Small intestine (tissue), 7 donors: Measurements from ENCODE around the gene AQP6. TPM values are rescaled to one million over a fixed set of nuclear protein-coding genes. Genes with fewer than 3 reads are reported as not detected.

Experiments used
- DNase-seq, 2 donors: peaks; one replicate each; pipeline versions ENCODE4 v3.0.0 to v3.0.0-alpha.2; 2013
- FAIRE-seq: peaks from 2 replicates; lab custom pipeline; 2012; peaks lifted over from hg19 to GRCh38; lab: Jason Lieb, UNC
- H3K27ac ChIP-seq, 3 donors: one replicate each; pipeline ENCODE4 v1.5.1; 2013; ENCODE audit warnings: low read length in 2 of 3, mild to moderate bottlenecking in 2 of 3, control low read depth in 1 of 3, inconsistent platforms in 1 of 3, low read depth in 1 of 3, moderate library complexity in 1 of 3
- H3K27me3 ChIP-seq, 3 donors: one replicate each; pipeline ENCODE4 v1.6.1; 2013; ENCODE audit warnings: low read length in 3 of 3, inconsistent platforms in 1 of 3; ENCODE audit not compliant: control insufficient read depth in 3 of 3, insufficient read depth in 3 of 3
- H3K36me3 ChIP-seq, 3 donors: one replicate each; pipeline ENCODE4 v1.6.1; 2013; ENCODE audit warnings: low read length in 3 of 3, inconsistent platforms in 1 of 3, low read depth in 1 of 3, mild to moderate bottlenecking in 1 of 3, moderate library complexity in 1 of 3; ENCODE audit not compliant: control insufficient read depth in 3 of 3, insufficient read depth in 2 of 3
- H3K4me1 ChIP-seq, 3 donors: one replicate each; pipeline ENCODE4 v1.6.1; 2013; ENCODE audit warnings: low read length in 2 of 3, inconsistent platforms in 1 of 3, low read depth in 1 of 3, mild to moderate bottlenecking in 1 of 3, moderate library complexity in 1 of 3; ENCODE audit not compliant: control insufficient read depth in 3 of 3, insufficient read depth in 2 of 3
- H3K4me3 ChIP-seq, 3 donors: one replicate each; pipeline ENCODE4 v1.5.1; 2013; ENCODE audit warnings: low read length in 3 of 3, control low read depth in 1 of 3, inconsistent platforms in 1 of 3, low read depth in 1 of 3, mild to moderate bottlenecking in 1 of 3, moderate library complexity in 1 of 3
- H3K9me3 ChIP-seq, 2 donors: one replicate each; pipeline ENCODE4 v1.6.1; 2013; ENCODE audit warnings: low read depth in 1 of 2, low read length in 1 of 2; ENCODE audit not compliant: control insufficient read depth in 2 of 2, insufficient read depth in 1 of 2
- WGBS, 3 donors: extraction: QIAGEN DNeasy Blood & Tissue Kit; methylation state at CpG; one replicate each; pipeline ENCODE4 v1.1.7; 2013; 5-methylcytosine and 5-hydroxymethylcytosine counted together
- polyA plus RNA-seq, 4 donors: library from polyadenylated mRNA; stranded (reverse) in 3 of 4; unstranded in 1 of 4; fragments of 200-250 nt in 3 of 4; fragments of 120-200 nt in 1 of 4; gene quantifications; one replicate each; pipeline versions ENCODE4 v1.2.1 to v1.2.3, GENCODE V29; 2013
- donor health status: healthy with polysubstance abuse.
- donor health status: control.
- donor health status: control.
- donor health status: Bipolar disorder and iron deficiency.
- donor health status: healthy.

The AQP6 gene
- polyA plus RNA-seq, 4 donors = 0.09 to 0.31 TPM; not detected in 2

DNA sequence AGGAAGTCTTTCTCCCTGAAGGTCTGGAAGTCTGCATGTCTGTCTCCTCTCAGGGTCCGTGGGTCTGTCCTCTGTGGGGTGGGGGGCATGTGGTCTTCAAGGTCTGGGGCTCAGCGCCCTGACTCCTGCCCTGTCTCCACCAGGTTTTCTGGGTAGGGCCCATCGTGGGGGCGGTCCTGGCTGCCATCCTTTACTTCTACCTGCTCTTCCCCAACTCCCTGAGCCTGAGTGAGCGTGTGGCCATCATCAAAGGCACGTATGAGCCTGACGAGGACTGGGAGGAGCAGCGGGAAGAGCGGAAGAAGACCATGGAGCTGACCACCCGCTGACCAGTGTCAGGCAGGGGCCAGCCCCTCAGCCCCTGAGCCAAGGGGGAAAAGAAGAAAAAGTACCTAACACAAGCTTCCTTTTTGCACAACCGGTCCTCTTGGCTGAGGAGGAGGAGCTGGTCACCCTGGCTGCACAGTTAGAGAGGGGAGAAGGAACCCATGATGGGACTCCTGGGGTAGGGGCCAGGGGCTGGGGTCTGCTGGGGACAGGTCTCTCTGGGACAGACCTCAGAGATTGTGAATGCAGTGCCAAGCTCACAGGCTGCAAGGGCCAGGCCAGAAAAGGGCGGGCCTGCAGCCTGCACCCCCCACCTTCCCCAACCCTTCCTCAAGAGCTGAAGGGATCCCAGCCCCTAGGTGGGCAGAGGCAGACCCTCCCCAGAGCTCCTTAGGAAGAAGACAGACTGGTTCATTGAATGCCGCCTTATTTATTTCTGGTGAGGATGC lies 7.7 kb upstream of the AQP6 start:
- H3K36me3 ChIP-seq = no peaks in the 10 kb centered on the region
- no peak for DNase-seq
- H3K27ac ChIP-seq = no peak overlapping the region
- no peaks in the 10 kb centered on the region for H3K9me3 ChIP-seq
- FAIRE-seq = no peak
- H3K4me3 ChIP-seq = no peak overlapping the region
- peaks cover 7 to 79% (median 12%) of the 10 kb centered on the region in 3 donors for H3K27me3 ChIP-seq
- WGBS, 3 donors = 53 to 63% (median 55%) methylated on average over 13 of the region's 13 CpGs
- H3K4me1 ChIP-seq = peaks cover 0 to 10% (median 0%) of the 10 kb centered on the region in 3 donors

DNA sequence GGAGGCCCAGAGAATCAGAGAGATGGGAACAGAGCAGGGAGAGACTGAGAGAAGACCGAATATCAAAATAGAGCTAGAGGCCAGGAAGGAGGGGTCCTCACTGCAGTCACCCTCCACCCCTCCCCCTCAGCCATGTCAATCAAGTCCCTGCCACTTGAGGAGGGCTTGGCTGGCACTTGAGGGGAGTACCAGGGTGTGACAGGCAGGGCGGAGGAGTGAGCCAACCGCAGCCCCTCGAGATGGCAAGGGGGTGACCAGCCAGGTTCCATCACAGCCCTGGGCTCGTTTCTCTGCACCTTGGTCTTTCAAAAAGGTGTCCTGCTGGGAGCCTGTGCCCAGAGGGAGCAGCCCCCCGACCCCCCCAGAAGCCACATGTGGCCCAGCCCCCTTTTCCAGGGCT lies 6.9 kb upstream of the AQP6 start:
- Histone ChIP-seq H3K27me3 (peaks cover 4 to 73% (median 7%) of the 10 kb centered on the region in 3 donors), H3K4me3 (no peak overlapping the region), H3K36me3 (no peaks in the 10 kb centered on the region), H3K27ac (no peak overlapping the region), H3K9me3 (no peaks in the 10 kb centered on the region), H3K4me1 (peaks cover 0 to 10% (median 0%) of the 10 kb centered on the region in 3 donors)
- no peak for FAIRE-seq
- DNase-seq = no peak
- 57 to 63% (median 58%) methylated on average over 6 of the region's 6 CpGs for WGBS, 3 donors

- Histone ChIP-seq H3K27me3 (peaks cover 2 to 67% (median 7%) of the 10 kb centered on the region in 3 donors), H3K27ac (no peak overlapping the region), H3K4me1 (peaks cover 0 to 10% (median 0%) of the 10 kb centered on the region in 3 donors), H3K4me3 (no peak overlapping the region), H3K36me3 (no peaks in the 10 kb centered on the region), H3K9me3 (no peaks in the 10 kb centered on the region)
- DNase-seq (no peak), FAIRE-seq (no peak)
- WGBS, 3 donors = 22 to 31% (median 29%) methylated on average over 16 of the region's 16 CpGs
Measured at GRCh38 chr12:49966511-49967041, 6.2 kb upstream of the AQP6 start.

- no peak overlapping the region for H3K27ac ChIP-seq
- H3K9me3 ChIP-seq = no peaks in the 10 kb centered on the region
- WGBS, 3 donors = 2 to 3% (median 2%) methylated on average over 33 to 40 of the region's 40 CpGs
- peaks cover 0 to 10% (median 0%) of the 10 kb centered on the region in 3 donors for H3K4me1 ChIP-seq
- peaks cover 1 to 63% (median 2%) of the 10 kb centered on the region in 3 donors for H3K27me3 ChIP-seq
- DNase-seq (peak; percentile 80 to 95), FAIRE-seq (no peak)
- peak overlapping the region in 2 of 3 donors; percentile 14 to 34 for H3K4me3 ChIP-seq
- no peaks in the 10 kb centered on the region for H3K36me3 ChIP-seq
Measured at GRCh38 chr12:49967042-49967776, 5.5 kb upstream of the AQP6 start.

DNA sequence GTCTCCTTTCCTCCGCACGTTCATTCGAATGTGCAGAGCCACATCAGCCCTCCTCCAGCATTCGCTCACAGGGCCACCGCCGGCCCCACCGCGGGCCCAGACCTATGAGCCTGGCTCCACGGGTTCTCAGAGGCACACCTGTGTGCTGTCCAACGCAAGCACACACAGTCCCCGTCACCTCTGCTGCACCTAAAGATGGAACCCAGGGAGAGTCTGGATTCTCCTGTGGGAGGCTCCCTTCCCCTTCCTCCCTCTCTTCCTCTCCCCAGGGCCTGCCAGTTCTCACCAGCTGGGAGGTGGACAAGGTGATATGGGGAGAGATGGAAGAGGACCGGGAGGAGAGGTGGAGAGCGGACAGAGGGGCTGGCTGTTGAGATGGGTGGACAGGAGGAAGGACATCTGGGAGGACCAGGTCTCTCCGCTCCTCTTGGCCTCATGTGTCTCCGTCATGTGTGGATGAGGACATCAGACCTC lies 4.9 kb upstream of the AQP6 start:
- H3K9me3 ChIP-seq = no peaks in the 10 kb centered on the region
- peak overlapping the region in 2 of 3 donors; percentile 14 to 34 for H3K4me3 ChIP-seq
- peaks cover 0 to 58% (median 2%) of the 10 kb centered on the region in 3 donors for H3K27me3 ChIP-seq
- H3K27ac ChIP-seq = no peak overlapping the region
- H3K36me3 ChIP-seq = no peaks in the 10 kb centered on the region
- whole genome bisulfite sequencing, 3 donors = 27 to 36% (median 34%) methylated on average over 12 to 15 of the region's 15 CpGs
- FAIRE-seq = no peak
- no peak for DNase-seq
- peaks cover 0 to 10% (median 0%) of the 10 kb centered on the region in 3 donors for H3K4me1 ChIP-seq

GRCh38 chr12:49968471-49968870 lies 4.3 kb upstream of the AQP6 start:
- H3K9me3 ChIP-seq = no peaks in the 10 kb centered on the region
- H3K4me3 ChIP-seq = no peak overlapping the region
- no peak overlapping the region for H3K27ac ChIP-seq
- peaks cover 0 to 52% (median 1%) of the 10 kb centered on the region in 3 donors for H3K27me3 ChIP-seq
- no peaks in the 10 kb centered on the region for H3K36me3 ChIP-seq
- FAIRE-seq = no peak
- no peak for DNase-seq
- 68 to 86% (median 84%) methylated on average over 6 of the region's 6 CpGs for WGBS, 3 donors
- peaks cover 0 to 16% (median 0%) of the 10 kb centered on the region in 3 donors for H3K4me1 ChIP-seq

DNA sequence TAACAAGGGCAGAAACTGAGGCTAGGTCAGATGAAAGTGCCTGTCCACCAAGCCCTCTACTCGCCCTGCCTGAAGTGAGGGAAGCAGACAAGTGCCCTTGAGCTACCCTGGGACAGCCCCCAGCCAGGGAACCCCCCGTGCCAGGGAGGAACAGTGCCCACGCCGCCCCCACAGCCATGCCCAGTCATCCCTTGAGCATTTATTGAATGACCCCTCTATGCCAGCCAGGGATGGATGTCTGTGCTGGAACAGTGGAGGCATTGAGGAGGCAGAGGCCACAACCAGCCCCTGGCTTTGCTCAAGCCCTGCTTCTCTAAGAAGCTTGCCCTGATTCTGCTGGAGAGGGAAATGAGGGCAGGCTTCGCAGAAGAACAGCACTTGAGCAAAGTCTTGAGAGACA lies 3.7 kb upstream of the AQP6 start:
- H3K36me3 ChIP-seq = no peaks in the 10 kb centered on the region
- peaks cover 0 to 46% (median 0%) of the 10 kb centered on the region in 3 donors for H3K27me3 ChIP-seq
- no peaks in the 10 kb centered on the region for H3K9me3 ChIP-seq
- WGBS, 3 donors = 73 to 77% (median 75%) methylated on average over 5 of the region's 5 CpGs
- no peak overlapping the region for H3K4me3 ChIP-seq
- DNase-seq (no peak), FAIRE-seq (no peak)
- H3K27ac ChIP-seq = no peak overlapping the region
- peaks cover 0 to 21% (median 0%) of the 10 kb centered on the region in 3 donors for H3K4me1 ChIP-seq
